AG04449 (cell line): ENCODE data around the gene OR1F1.

Experiments used
- CTCF ChIA-PET: fragments of 350-600 bp; formaldehyde crosslinking; extraction: SDS; loops from one replicate; lab custom pipeline; 2021; ENCODE audit warnings: antibody characterized with exemption; lab: Yijun Ruan, JAX
- POLR2A ChIA-PET: fragments of 400-600, 350-600 bp; formaldehyde crosslinking; extraction: SDS; loops from one replicate; lab custom pipeline; 2020; ENCODE audit warnings: antibody characterized with exemption, inconsistent platforms; lab: Yijun Ruan, JAX
- DNase-seq: peaks from one replicate; pipeline ENCODE4 v3.0.0-alpha.2; 2010; ENCODE audit warnings: low read depth, low spot score
- H3K4me3 ChIP-seq: 2 replicates; pipeline ENCODE4 v1.5.1; 2011; ENCODE audit warnings: low read depth, mild to moderate bottlenecking, control low read depth, low read length
- CTCF ChIP-seq: IDR thresholded peaks from one replicate; pipeline ENCODE4 v1.5.1; 2011; ENCODE audit warnings: mild to moderate bottlenecking, moderate library complexity, low read length, control low read depth, inconsistent platforms; ENCODE audit not compliant: insufficient read depth; ENCODE audit errors: missing control alignments

The OR1F1 gene

GRCh38 chr16:3220839-3221238 is 32.8 kb downstream of the OR1F1 start:
- CTCF ChIA-PET: no interaction called here
- DNase-seq: no peak
- H3K4me3 ChIP-seq: no peak overlapping the region
- POLR2A ChIA-PET: no interaction called here
- no peak for TF ChIP-seq CTCF

DNA sequence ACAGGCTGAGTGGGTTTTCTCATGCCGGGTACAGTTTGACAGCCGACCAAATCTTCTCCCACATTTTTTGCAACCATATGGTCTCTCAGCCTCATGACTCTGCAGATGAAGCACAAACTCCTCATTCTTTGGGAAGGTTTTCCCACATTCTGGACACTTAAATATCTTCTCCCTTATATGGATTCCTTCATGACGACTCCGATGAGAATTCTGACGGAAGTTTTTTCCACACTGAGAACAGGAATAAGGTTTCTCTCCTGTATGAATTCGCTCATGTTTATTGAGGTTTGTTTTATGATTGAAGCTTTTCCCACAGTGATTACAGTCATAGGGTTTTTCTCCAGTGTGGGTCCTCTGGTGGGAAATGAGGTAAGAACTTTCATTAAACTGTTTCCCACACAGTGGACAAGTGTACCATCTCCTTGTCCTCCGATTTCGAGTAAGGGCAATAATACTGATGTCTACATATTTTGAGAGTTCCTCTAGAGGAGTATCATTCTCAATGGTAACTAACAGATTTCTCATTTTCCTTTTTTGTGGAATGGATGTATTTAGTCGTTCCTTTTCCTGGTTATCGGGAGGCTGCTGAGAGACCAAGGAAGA is 36.0 kb downstream of the OR1F1 start:
- no peak overlapping the region for H3K4me3 ChIP-seq
- ChIA-PET CTCF (no interaction called here), POLR2A (no interaction called here)
- no peak for DNase-seq
- TF ChIP-seq CTCF: no peak

DNA sequence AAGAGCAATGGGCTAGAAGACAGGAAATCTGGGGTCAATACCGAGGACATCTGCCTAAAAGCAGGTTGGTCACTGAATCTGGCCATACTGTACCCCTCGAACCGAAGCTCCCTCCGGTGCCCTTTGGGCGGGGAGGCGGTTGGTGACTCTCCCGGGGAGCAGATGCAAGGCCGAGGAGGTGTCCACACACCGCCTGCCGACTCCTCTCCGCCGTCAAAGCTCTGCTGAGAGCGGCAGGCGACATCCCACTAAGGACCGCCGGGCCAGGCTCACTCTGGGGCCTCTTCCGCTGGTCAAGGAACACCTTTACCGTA is 46.5 kb downstream of the OR1F1 start:
- TF ChIP-seq CTCF: no peak
- POLR2A ChIA-PET: no interaction called here

GRCh38 chr16:3234857-3235561 is 47.0 kb downstream of the OR1F1 start, which contains the start of gene ZNF200:
Gene ZNF200, minus strand, starts transcription at chr16:3235158. Its CDS starts 1,403 bp downstream, at chr16:3233755.
- TF ChIP-seq CTCF: no peak
- ChIA-PET POLR2A (interaction anchor here (0.6 kb wide), 1 partner anchor 53 kb away, joined by 3 read pairs; no protein-coding TSS in a partner anchor), CTCF (interaction anchor here (0.7 to 1.7 kb wide), 4 partner anchors 31 to 206 kb away, joined by 3 to 4 read pairs (median 4); no protein-coding TSS in a partner anchor)
- peak within 1 kb of the TSS; percentile 100 for H3K4me3 ChIP-seq
- peak; percentile 47 for DNase-seq

More for the DNA sequence above, 46.5 kb downstream of the OR1F1 start:
- no peak for DNase-seq
- CTCF ChIA-PET: interaction anchor here (0.7 to 1.7 kb wide), 4 partner anchors 32 to 205 kb away, joined by 3 to 4 read pairs (median 4); no protein-coding TSS in a partner anchor
- H3K4me3 ChIP-seq: peak overlapping the region; percentile 100

DNA sequence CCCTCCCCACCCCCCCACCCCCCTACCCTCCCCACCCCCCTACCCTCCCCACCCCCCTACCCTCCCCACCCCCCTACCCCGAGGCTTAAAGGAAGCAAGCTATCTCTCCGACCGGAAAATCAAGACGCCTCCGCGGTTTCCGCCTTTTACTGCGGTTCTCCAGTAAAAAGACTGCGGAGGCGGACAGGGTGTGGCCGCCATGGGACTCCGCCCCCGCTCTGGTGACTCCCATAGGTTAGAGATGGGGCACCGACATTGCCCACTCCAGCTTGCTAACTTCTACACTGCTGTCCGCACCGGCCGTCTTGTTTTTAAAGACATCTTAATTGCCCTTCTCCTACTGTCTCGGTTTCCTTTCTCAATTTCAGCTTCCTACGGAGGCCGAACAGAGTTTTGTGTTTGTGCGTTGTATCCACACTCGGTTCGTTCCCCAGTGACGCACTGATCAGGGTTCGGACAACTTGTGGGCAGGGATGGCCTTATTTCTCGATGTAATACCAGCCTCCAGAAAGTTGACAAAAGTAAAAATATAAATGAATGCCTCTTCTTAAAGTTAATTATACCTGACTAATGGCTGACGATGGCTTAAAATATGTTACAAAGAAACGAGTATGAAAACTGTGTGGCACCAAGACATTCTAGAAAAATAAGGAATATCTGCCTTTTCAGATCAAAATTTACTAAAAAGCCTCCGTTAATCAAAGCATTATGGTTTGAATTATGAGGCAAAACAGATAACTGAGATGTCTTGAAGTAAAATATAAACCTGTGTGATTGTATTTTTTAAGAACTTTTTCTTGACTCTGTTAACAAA is 48.1 kb downstream of the OR1F1 start:
- no peak for DNase-seq
- no peak for TF ChIP-seq CTCF
- POLR2A ChIA-PET: interaction anchor here (0.6 kb wide), 1 partner anchor 54 kb away, joined by 3 read pairs; no protein-coding TSS in a partner anchor
- CTCF ChIA-PET: interaction anchor here (1.4 kb wide), 1 partner anchor 70 kb away, joined by 3 read pairs; no protein-coding TSS in a partner anchor
- H3K4me3 ChIP-seq: no peak overlapping the region
